Ovary (tissue), 9 donors: ENCODE results near the gene TRIM39. TPM values are rescaled to one million over a fixed set of nuclear protein-coding genes. Genes with fewer than 3 reads are reported as not detected.

Source experiments
- DNase-seq, 5 donors: peaks; one replicate each; pipeline ENCODE4 v3.0.0-alpha.2; 2019 to 2020
- H3K27ac ChIP-seq, 2 donors: fragments of 200-600 bp; one replicate each; pipeline versions ENCODE4 v1.5.1 to v1.8.0; 2019 to 2022
- H3K27me3 ChIP-seq: fragments of 200-600 bp; one replicate; pipeline ENCODE4 v1.8.0; 2022
- H3K36me3 ChIP-seq: fragments of 200-600 bp; sonication (generic); one replicate; pipeline ENCODE4 v1.5.1; 2019
- H3K4me1 ChIP-seq: one replicate; pipeline ENCODE4 v1.8.1; 2013; ENCODE audit warnings: mild to moderate bottlenecking, moderate library complexity; ENCODE audit not compliant: insufficient read depth
- H3K4me3 ChIP-seq: fragments of 200-600 bp; sonication (generic); one replicate; pipeline ENCODE4 v1.5.1; 2017
- H3K9me3 ChIP-seq, 2 donors: fragments of 200-600 bp in 1 of 2; sonication (generic) in 1 of 2; one replicate each; pipeline versions ENCODE4 v1.5.1 to v1.8.1; 2013 to 2019; ENCODE audit warnings: mild to moderate bottlenecking in 1 of 2, moderate library complexity in 1 of 2
- CTCF ChIP-seq, 3 donors: fragments of 450-650 bp in 2 of 3; fragments of 200-600 bp in 1 of 3; IDR thresholded peaks; one replicate each; pipeline versions ENCODE4 v1.5.1 to v1.8.0; 2016 to 2022; ENCODE audit warnings: antibody characterized with exemption in 3 of 3, mild to moderate bottlenecking in 1 of 3
- EP300 ChIP-seq: sonication (generic); formaldehyde crosslinking; IDR thresholded peaks from one replicate; pipeline ENCODE4 v1.6.1; 2017; ENCODE audit warnings: antibody characterized with exemption
- POLR2A ChIP-seq: fragments of 450-650 bp; IDR thresholded peaks from one replicate; pipeline ENCODE4 v1.6.1; 2017; ENCODE audit warnings: antibody characterized with exemption, mild to moderate bottlenecking, moderate library complexity
- WGBS, 3 donors: extraction: QIAGEN DNeasy Blood & Tissue Kit in 1 of 3; methylation state at CpG; one replicate each; pipeline versions ENCODE4 v1.1.5 to v1.1.7; 2013 to 2017; 5-methylcytosine and 5-hydroxymethylcytosine counted together
- intact Hi-C, 4 donors: fragments of 100-400 bp; cut with DNase I; formaldehyde crosslinking; loops; one replicate each; pipeline versions ENCODE4 v1.11.0 to v1.15.1; 2022 to 2023
- polyA plus RNA-seq, 2 donors: library from polyadenylated mRNA; stranded (reverse); fragments of 200-250 nt in 1 of 2; fragments of 350-450 nt in 1 of 2; fragmentation: Illumina TruSeq in 1 of 2; extraction: RNeasy Lipid Tissue Mini Kit (QIAGEN cat#74804) in 1 of 2; gene quantifications; one replicate each; pipeline ENCODE4 v1.2.3, GENCODE V29; 2013 to 2014
- total RNA-seq, 7 donors: library from RNA; depleted of rRNA in 2 of 7; stranded (reverse); fragments of >200 nt in 2 of 7; fragmentation: NEBNext Ultra II Directional in 3 of 7; extraction: Animal tissue kit (Norgen Biotek cat#: 25700) in 3 of 7; gene quantifications; one replicate each; pipeline versions ENCODE4 v1.1.0 to v1.2.4, GENCODE V29; 2016 to 2023
- donor health status: DM: no; HTN: no; CAD: no; lungs with moderate emphysema.
- donor health status: DM: no; HTN: no; CAD: no.
- donor health status: Bipolar disorder and iron deficiency.
- donor health status: DM: yes; HTN: yes; CAD: no.
- donor health status: DM: no; HTN: no; CAD: no.
- donor health status: DM: yes; HTN: yes; CAD: no.

Gene TRIM39
- total and polyA plus RNA-seq, 9 donors: 7.6 to 16.7 (median 14.3) TPM

GRCh38 chr6:30341218-30341617, 14.5 kb downstream of the TRIM39 start:
- no peak overlapping the region for H3K4me3 ChIP-seq
- no peaks in the 10 kb centered on the region for H3K36me3 ChIP-seq
- H3K4me1 ChIP-seq: peaks cover 2% of the 10 kb centered on the region
- no peaks in the 10 kb centered on the region for H3K9me3 ChIP-seq
- no peak for DNase-seq
- intact Hi-C loops: no loop called here
- H3K27me3 ChIP-seq: no peaks in the 10 kb centered on the region
- no peak overlapping the region for H3K27ac ChIP-seq
- TF ChIP-seq POLR2A (no peak), EP300 (no peak), CTCF (IDR thresholded peaks at IDR 0.05) (no peak)
- WGBS, 3 donors: 90 to 94% (median 93%) methylated on average over 3 of the region's 3 CpGs

- Histone ChIP-seq H3K9me3 (no peaks in the 10 kb centered on the region), H3K36me3 (no peaks in the 10 kb centered on the region), H3K27me3 (no peaks in the 10 kb centered on the region), H3K4me1 (peaks cover 2% of the 10 kb centered on the region), H3K27ac (no peak overlapping the region), H3K4me3 (no peak overlapping the region)
- TF ChIP-seq EP300 (no peak), CTCF (IDR thresholded peaks at IDR 0.05) (no peak), POLR2A (no peak)
- intact Hi-C loops: no loop called here
- DNase-seq: no peak
- WGBS, 3 donors: 90 to 93% (median 90%) methylated on average over 14 to 16 of the region's 16 CpGs
Observed at GRCh38 chr6:30341728-30342127, 15.0 kb downstream of the TRIM39 start.

GRCh38 chr6:30344191-30344867, 17.6 kb downstream of the TRIM39 start:
- intact Hi-C loops: no loop called here

GRCh38 chr6:30344868-30345671, 18.3 kb downstream of the TRIM39 start, which contains the start of gene RPP21:
Gene RPP21, plus strand, starts transcription at chr6:30345156. Its CDS starts 16 bp downstream, at chr6:30345172.
- DNase-seq: peak; percentile 80 to 89 (median 84)
- peak within 1 kb of the TSS; percentile 90 for H3K4me3 ChIP-seq
- peaks cover 2% of the 10 kb centered on the region for H3K4me1 ChIP-seq
- no peaks in the 10 kb centered on the region for H3K9me3 ChIP-seq
- H3K36me3 ChIP-seq: no peaks in the 10 kb centered on the region
- intact Hi-C loops: no loop called here
- no peaks in the 10 kb centered on the region for H3K27me3 ChIP-seq
- H3K27ac ChIP-seq: peak within 1 kb of the TSS; percentile 83 to 86
- TF ChIP-seq EP300: no peak
- TF ChIP-seq POLR2A: peak; percentile 74
- TF ChIP-seq CTCF (IDR thresholded peaks at IDR 0.05): no peak
- 2 to 4% (median 3%) methylated on average over 58 to 64 of the region's 64 CpGs for whole genome bisulfite sequencing, 3 donors

More at GRCh38 chr6:30344191-30344867, 17.6 kb downstream of the TRIM39 start:
- 49 to 59% (median 58%) methylated on average over 4 of the region's 4 CpGs for WGBS, 3 donors
- no peak for DNase-seq
- H3K4me3 ChIP-seq: peak overlapping the region; percentile 90
- H3K4me1 ChIP-seq: peaks cover 2% of the 10 kb centered on the region
- H3K27me3 ChIP-seq: no peaks in the 10 kb centered on the region
- H3K27ac ChIP-seq: peak overlapping the region in 1 of 2 donors; percentile 86
- TF ChIP-seq POLR2A: no peak
- no peak for TF ChIP-seq CTCF (IDR thresholded peaks at IDR 0.05)
- TF ChIP-seq EP300: no peak
- H3K36me3 ChIP-seq: no peaks in the 10 kb centered on the region
- H3K9me3 ChIP-seq: no peaks in the 10 kb centered on the region
